GM12875 (cell line): ENCODE results near the gene RIN3.

Experiments used
- H3K4me3 ChIP-seq: one replicate; pipeline ENCODE4 v1.5.1; 2011; ENCODE audit warnings: low read depth, low read length, control low read depth
- TF ChIP-seq, protein P1 (sequence below): IDR thresholded peaks from 2 replicates; pipeline ENCODE4 v1.5.1; 2011; ENCODE audit warnings: low read depth, mild to moderate bottlenecking, control low read depth, inconsistent platforms, low read length, moderate library complexity, borderline replicate concordance; ENCODE audit not compliant: insufficient read depth

The RIN3 gene

DNA sequence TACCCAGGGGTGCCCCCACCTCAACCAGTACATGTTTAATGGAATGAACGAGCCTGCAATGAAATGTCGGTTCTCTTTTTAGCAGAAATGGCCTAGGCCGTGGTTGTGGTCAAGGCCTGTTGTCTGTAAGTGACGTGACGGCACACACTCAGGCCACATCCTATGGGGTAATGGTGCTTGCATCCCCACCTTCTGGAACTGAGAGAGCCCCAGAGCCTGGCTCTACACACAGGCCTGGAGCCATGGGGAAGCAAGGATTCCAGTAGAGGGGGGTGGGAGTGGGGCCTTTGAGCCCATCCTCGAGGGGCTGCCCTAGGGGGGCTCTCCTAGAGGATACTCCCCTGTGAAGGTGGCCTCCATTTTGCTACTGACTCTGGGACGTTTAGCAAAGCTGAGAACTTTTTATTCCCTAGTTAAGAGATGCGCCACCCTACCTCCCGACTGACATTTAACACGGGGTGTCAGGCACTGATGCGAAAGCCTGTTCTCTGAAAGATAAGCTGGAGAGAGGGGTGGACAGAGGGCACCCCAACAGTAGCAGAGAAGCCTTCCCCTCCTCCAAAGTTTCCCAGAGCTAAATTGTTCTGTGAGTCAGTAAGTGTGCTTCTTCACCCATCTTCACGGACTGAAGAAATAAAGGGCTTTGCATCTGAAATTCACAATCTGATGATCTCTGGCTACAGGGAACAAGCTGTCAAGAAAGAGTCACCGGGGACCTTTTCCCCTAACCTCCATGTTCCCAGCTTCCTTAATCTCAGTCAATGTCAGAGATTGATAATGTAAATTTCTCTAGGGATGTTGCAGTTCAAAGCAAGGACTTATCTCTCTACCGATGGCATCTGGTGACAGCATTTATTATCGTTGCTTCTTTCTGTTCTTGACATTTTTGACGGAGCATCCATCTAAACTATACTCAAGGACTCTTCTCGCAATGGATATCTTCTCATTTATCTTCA lies 6.8 kb downstream of the RIN3 start:
- no peak overlapping the region for H3K4me3 ChIP-seq
- TF ChIP-seq, protein P1, sequence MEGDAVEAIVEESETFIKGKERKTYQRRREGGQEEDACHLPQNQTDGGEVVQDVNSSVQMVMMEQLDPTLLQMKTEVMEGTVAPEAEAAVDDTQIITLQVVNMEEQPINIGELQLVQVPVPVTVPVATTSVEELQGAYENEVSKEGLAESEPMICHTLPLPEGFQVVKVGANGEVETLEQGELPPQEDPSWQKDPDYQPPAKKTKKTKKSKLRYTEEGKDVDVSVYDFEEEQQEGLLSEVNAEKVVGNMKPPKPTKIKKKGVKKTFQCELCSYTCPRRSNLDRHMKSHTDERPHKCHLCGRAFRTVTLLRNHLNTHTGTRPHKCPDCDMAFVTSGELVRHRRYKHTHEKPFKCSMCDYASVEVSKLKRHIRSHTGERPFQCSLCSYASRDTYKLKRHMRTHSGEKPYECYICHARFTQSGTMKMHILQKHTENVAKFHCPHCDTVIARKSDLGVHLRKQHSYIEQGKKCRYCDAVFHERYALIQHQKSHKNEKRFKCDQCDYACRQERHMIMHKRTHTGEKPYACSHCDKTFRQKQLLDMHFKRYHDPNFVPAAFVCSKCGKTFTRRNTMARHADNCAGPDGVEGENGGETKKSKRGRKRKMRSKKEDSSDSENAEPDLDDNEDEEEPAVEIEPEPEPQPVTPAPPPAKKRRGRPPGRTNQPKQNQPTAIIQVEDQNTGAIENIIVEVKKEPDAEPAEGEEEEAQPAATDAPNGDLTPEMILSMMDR, result no peak

DNA sequence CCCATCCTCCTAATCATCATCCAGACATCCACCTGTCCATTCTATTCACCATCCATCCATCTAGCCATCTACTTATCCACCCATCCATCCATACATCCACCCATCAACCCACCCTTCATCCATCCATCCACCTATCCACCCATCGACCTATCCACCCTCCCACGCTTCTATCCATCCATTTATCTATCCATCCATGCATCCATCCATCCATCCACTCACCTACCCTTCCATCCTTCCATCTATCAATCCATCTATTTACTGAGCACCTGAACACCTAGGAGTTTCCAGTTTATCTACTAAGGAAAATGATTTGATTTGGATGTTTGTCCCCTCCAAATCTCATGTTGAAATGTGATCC lies 7.5 kb downstream of the RIN3 start:
- no peak overlapping the region for H3K4me3 ChIP-seq
- TF ChIP-seq, protein P1, result no peak

DNA sequence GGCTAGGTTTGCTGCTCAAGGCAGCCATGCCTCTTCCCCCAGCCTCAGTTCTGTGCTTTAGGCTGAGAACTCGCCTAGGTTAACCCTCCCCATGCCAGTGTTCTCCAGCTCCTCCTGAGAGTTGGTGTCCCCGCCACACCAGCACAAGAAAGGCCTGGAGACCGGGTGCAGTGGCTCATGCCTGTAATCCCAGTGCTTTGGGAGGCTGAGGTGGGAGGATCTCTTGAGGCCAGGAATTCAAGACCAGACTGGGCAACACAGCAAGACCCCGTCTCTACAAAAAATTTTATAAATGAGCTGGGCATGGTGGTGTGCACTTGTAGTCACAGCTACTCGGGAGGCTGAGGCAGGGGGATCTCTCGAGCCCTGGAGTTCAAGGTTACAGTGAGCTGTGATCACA lies 10.2 kb downstream of the RIN3 start:
- TF ChIP-seq, protein P1, result no peak
- H3K4me3 ChIP-seq, result no peak overlapping the region

DNA sequence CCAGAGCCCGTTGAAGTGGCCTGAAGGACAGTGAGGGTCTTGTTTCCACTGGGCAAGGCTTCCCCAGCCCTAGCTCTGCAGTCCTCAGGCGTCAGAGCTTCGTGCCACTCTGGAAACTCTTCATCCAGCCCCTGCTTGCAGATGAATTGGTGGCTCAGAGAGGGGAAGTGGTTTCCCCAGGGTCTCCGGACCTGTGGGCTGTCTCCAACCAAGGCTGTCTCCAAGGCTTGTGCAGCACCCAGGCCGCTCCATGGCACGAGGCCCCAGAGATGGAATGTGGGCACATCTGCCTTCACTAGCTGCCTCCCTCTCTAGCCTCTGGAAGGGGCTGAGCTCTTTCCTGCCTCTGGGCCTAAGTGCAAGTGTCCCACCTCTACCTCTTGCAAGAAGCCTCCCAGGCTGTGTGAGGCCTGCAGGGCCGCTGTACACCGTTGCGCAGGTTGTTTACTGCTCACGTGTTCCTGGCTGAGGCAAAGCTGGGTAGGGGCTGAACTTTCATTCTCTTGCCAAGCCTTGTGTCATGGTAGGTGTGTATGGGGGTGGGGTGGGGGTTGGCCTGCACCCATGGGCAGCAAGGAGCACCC lies 11.1 kb downstream of the RIN3 start:
- TF ChIP-seq, protein P1, result no peak
- H3K4me3 ChIP-seq, result no peak overlapping the region

DNA sequence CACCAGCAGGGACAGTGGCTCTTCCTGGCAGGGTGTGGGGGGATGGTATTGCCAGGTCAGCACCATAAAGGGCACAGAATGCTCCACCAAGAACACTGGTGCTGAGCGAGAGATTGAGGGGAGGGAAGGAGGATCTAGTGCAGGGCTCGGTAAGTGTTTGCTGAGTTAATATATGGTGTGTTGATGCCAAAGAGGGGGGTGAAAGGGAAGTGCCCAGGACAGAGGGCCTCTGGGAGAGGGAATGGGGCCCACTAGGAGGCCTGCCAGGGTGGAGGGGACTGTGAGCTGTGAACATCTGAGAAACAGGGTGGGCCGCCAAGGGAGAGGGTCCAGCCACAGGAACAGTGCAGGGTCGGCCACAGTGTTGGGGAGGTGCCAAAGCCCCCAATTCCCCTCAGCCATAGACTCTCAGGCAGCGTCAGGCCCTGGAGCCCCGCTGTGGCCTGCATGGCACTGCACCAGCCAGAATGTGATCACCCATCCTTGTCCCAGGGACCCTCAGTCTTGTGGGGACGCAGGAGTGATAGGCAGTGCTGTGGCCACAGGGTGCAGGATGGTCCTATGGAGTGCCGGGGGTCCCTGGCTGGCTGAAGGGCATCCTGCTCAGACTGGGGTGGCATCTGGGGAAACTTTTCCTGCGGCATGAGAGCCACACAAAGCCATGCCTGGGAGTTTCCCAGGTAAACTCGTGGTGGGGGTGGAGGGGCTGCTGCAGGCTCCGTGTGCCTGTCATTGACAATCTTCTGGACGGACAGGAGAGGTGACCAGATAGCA lies 11.9 kb downstream of the RIN3 start:
- H3K4me3 ChIP-seq, result no peak overlapping the region
- TF ChIP-seq, protein P1, result no peak

DNA sequence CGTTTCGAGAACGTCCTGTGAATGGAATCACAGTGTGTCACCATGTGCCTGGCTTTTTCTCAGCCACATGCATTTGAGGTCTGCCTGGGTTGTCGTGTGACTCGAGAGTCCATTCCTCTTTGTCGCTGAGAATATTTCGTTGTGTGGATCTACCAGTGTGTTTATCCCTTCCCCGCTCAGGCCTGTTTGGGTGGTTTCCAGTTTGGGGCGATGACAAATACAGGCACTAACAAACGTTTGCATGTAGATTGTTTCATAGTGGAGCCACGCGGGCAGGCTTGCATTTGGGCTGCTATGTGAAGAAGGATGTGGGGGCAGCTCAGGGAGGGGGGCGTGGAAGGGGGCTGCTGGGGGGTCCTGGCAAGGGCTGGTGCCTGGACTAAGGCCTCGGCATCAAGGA lies 14.1 kb downstream of the RIN3 start:
- TF ChIP-seq, protein P1, result no peak

More for the DNA sequence above, 14.1 kb downstream of the RIN3 start:
- no peak overlapping the region for H3K4me3 ChIP-seq
